Measurements from ENCODE around the gene RBMS2.

Gene RBMS2

GRCh38 chr12:56593909-56594621 lies 72.4 kb downstream of the RBMS2 start (continued):
- TF ChIP-seq ZNF2 (tag by site-specific recombination; IDR thresholded peaks at IDR 0.05) (peak; percentile 97), ZNF341 (tag by site-specific recombination; IDR thresholded peaks at IDR 0.05; ENCODE audit: low read depth) (peak; percentile 63), ZNF596 (tag by site-specific recombination; IDR thresholded peaks at IDR 0.05) (no peak)
- TF ChIP-seq, protein P1, sequence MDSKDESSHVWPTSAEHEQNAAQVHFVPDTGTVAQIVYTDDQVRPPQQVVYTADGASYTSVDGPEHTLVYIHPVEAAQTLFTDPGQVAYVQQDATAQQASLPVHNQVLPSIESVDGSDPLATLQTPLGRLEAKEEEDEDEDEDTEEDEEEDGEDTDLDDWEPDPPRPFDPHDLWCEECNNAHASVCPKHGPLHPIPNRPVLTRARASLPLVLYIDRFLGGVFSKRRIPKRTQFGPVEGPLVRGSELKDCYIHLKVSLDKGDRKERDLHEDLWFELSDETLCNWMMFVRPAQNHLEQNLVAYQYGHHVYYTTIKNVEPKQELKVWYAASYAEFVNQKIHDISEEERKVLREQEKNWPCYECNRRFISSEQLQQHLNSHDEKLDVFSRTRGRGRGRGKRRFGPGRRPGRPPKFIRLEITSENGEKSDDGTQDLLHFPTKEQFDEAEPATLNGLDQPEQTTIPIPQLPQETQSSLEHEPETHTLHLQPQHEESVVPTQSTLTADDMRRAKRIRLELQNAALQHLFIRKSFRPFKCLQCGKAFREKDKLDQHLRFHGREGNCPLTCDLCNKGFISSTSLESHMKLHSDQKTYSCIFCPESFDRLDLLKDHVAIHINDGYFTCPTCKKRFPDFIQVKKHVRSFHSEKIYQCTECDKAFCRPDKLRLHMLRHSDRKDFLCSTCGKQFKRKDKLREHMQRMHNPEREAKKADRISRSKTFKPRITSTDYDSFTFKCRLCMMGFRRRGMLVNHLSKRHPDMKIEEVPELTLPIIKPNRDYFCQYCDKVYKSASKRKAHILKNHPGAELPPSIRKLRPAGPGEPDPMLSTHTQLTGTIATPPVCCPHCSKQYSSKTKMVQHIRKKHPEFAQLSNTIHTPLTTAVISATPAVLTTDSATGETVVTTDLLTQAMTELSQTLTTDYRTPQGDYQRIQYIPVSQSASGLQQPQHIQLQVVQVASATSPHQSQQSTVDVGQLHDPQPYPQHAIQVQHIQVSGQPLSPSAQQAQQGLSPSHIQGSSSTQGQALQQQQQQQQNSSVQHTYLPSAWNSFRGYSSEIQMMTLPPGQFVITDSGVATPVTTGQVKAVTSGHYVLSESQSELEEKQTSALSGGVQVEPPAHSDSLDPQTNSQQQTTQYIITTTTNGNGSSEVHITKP (tag by site-specific recombination; IDR thresholded peaks at IDR 0.05) = peak; percentile 18; the same call in 1 of the 2 replicates

GRCh38 chr12:56596815-56597214 lies 75.2 kb downstream of the RBMS2 start:
- Histone ChIP-seq H3K36me3 (ENCODE audit: control insufficient read depth in 2 of 2, insufficient read depth in 1 of 2, low read length in 2 of 2) (peaks cover 32 to 66% of the 10 kb centered on the region in 2 experiments), H3K4me3 (ENCODE audit: low read depth, low read length) (no peak overlapping the region), H3K4me1 (ENCODE audit: control insufficient read depth, insufficient read depth, low read length) (no peaks in the 10 kb centered on the region; the same call in 1 of the 2 replicates), H3K9me3 (ENCODE audit: control insufficient read depth, insufficient read depth, low read depth, low read length) (no peaks in the 10 kb centered on the region), H3K27ac (ENCODE audit: extremely low read depth, low read depth, low read length) (no peak overlapping the region)
- CTCF ChIA-PET = interaction anchor here (0.5 to 12.5 kb wide), 4 partner anchors 27 to 84 kb away, joined by 3 to 139 read pairs (median 13); no protein-coding TSS in a partner anchor
- TF ChIP-seq, protein P1 (tag by site-specific recombination; IDR thresholded peaks at IDR 0.05) = 0 out of 2 replicates have a peak, but pooled peaks have one; percentile 19
- no peak for TF ChIP-seq ZNF558 (tag by site-specific recombination; IDR thresholded peaks at IDR 0.05)
- POLR2A ChIA-PET = no interaction called here

DNA sequence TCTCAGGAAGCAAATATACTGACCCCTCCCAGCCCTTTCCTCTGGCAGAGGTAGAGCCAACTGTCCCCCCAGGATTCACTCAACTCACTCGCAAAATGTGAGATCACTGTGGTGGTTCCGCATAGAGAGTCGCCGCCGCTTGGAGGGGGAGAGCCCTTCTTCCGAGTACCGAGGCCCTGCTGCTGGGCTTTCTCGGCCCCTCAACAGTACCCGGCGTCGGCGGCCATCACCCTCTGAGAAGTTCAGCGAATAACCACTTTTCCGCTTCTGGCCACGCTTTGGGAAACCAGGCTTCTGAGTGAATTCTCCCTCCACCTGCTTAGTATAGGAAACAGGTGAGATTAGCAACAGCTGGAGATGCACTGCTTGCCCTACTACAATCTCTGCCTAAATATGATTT lies 77.4 kb downstream of the RBMS2 start:
- H3K4me3 ChIP-seq (ENCODE audit: low read depth, low read length) = no peak overlapping the region
- no peak for TF ChIP-seq ZNF629 (tag by site-specific recombination; IDR thresholded peaks at IDR 0.05)
- TF ChIP-seq ZNF560 (tag by site-specific recombination; IDR thresholded peaks at IDR 0.05; ENCODE audit: borderline replicate concordance) = no peak
- no peak for TF ChIP-seq ZNF341 (tag by site-specific recombination; IDR thresholded peaks at IDR 0.05; ENCODE audit: low read depth)
- TF ChIP-seq, protein P2, sequence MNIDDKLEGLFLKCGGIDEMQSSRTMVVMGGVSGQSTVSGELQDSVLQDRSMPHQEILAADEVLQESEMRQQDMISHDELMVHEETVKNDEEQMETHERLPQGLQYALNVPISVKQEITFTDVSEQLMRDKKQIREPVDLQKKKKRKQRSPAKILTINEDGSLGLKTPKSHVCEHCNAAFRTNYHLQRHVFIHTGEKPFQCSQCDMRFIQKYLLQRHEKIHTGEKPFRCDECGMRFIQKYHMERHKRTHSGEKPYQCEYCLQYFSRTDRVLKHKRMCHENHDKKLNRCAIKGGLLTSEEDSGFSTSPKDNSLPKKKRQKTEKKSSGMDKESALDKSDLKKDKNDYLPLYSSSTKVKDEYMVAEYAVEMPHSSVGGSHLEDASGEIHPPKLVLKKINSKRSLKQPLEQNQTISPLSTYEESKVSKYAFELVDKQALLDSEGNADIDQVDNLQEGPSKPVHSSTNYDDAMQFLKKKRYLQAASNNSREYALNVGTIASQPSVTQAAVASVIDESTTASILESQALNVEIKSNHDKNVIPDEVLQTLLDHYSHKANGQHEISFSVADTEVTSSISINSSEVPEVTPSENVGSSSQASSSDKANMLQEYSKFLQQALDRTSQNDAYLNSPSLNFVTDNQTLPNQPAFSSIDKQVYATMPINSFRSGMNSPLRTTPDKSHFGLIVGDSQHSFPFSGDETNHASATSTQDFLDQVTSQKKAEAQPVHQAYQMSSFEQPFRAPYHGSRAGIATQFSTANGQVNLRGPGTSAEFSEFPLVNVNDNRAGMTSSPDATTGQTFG (tag by site-specific recombination; IDR thresholded peaks at IDR 0.05; ENCODE audit: borderline replicate concordance) = no peak
- TF ChIP-seq HOXC10 (CRISPR knock-in tag; IDR thresholded peaks at IDR 0.05) = no peak
- POLR2A ChIA-PET = no interaction called here
- no peaks in the 10 kb centered on the region for H3K9me3 ChIP-seq (ENCODE audit: control insufficient read depth, insufficient read depth, low read depth, low read length)
- H3K36me3 ChIP-seq (ENCODE audit: control insufficient read depth in 2 of 2, insufficient read depth in 1 of 2, low read length in 2 of 2) = peaks cover 54 to 88% of the 10 kb centered on the region in 2 experiments
- H3K27ac ChIP-seq (ENCODE audit: extremely low read depth, low read depth, low read length) = no peak overlapping the region
- CTCF ChIA-PET = interaction anchor here (1.0 to 4.8 kb wide), 2 partner anchors 9 to 37 kb away, joined by 3 to 51 read pairs; no protein-coding TSS in a partner anchor
- no peaks in the 10 kb centered on the region; the same call in 1 of the 2 replicates for H3K4me1 ChIP-seq (ENCODE audit: control insufficient read depth, insufficient read depth, low read length)

All from HEK293 (cell line).